Endodermal cell (in vitro differentiated cells): Measurements from ENCODE around the gene CCT5. TPM values are rescaled to one million over a fixed set of nuclear protein-coding genes. Genes with fewer than 3 reads are reported as not detected.

Experiments
- DNase-seq: peaks from one replicate; pipeline ENCODE4 v3.0.0-alpha.2; 2017
- H3K27ac ChIP-seq: 2 replicates; pipeline ENCODE4 v1.5.1; 2013; ENCODE audit warnings: mild to moderate bottlenecking, low read depth, low read length, moderate library complexity
- H3K27me3 ChIP-seq: 2 replicates; pipeline ENCODE4 v1.6.1; 2013; ENCODE audit warnings: mild to moderate bottlenecking, low read length, moderate library complexity; ENCODE audit not compliant: insufficient read depth, control insufficient read depth, poor library complexity, severe bottlenecking
- H3K36me3 ChIP-seq: 2 replicates; pipeline ENCODE4 v1.7.0; 2013; ENCODE audit warnings: mild to moderate bottlenecking, low read length, moderate library complexity; ENCODE audit not compliant: control insufficient read depth, insufficient read depth
- H3K4me1 ChIP-seq: one replicate; pipeline ENCODE4 v1.7.0; 2013; ENCODE audit warnings: low read length; ENCODE audit not compliant: control insufficient read depth, insufficient read depth
- H3K4me3 ChIP-seq: 2 replicates; pipeline ENCODE4 v1.5.1; 2013; ENCODE audit warnings: mild to moderate bottlenecking, low read length, moderate library complexity
- H3K9ac ChIP-seq: 2 replicates; pipeline ENCODE4 v1.6.1; 2013; ENCODE audit warnings: mild to moderate bottlenecking, low read length, moderate library complexity; ENCODE audit not compliant: poor library complexity, severe bottlenecking; ENCODE audit errors: extremely low read depth
- H3K9me3 ChIP-seq: 2 replicates; pipeline ENCODE4 v1.6.1; 2013; ENCODE audit warnings: mild to moderate bottlenecking, low read length, moderate library complexity; ENCODE audit not compliant: control insufficient read depth
- H3K27ac Mint-ChIP-seq: 2 replicates; pipeline ENCODE4 v1.8.0; 2020; ENCODE audit warnings: mixed read lengths
- H3K27me3 Mint-ChIP-seq: 2 replicates; pipeline ENCODE4 v1.8.0; 2021; ENCODE audit warnings: mild to moderate bottlenecking, mixed read lengths; ENCODE audit not compliant: insufficient read depth
- H3K36me3 Mint-ChIP-seq: 2 replicates; pipeline ENCODE4 v1.8.0; 2020; ENCODE audit warnings: low read depth, mixed read lengths
- H3K4me1 Mint-ChIP-seq: 2 replicates; pipeline ENCODE4 v1.8.0; 2020; ENCODE audit warnings: mixed read lengths
- H3K4me3 Mint-ChIP-seq: 2 replicates; pipeline ENCODE4 v1.8.0; 2020; ENCODE audit warnings: mild to moderate bottlenecking, moderate library complexity, mixed read lengths
- H3K9me3 Mint-ChIP-seq: 2 replicates; pipeline ENCODE4 v1.8.0; 2020; ENCODE audit warnings: mild to moderate bottlenecking, mixed read lengths
- CTCF ChIP-seq: fragments of 200-600 bp; sonication (generic); conservative IDR thresholded peaks from 2 replicates; pipeline ENCODE4 v1.5.0; 2021; ENCODE audit warnings: antibody characterized with exemption, mild to moderate bottlenecking
- WGBS, 2 experiments: methylation state at CpG; one replicate each; pipeline versions ENCODE4 v1.1.5 to v1.1.7; 2013; ENCODE audit warnings: missing lambda C conversion rate in 2 of 2, mixed read lengths in 1 of 2; ENCODE audit not compliant: insufficient coverage in 1 of 2, insufficient read length in 1 of 2; 5-methylcytosine and 5-hydroxymethylcytosine counted together
- total RNA-seq, 2 donors: library from RNA; stranded (reverse); fragmentation: NEBNext Ultra II Directional in 1 of 2; extraction: Animal tissue kit (Norgen Biotek cat#: 25700) in 1 of 2; gene quantifications; 2 replicates in 1 of 2; 3 replicates in 1 of 2; pipeline ENCODE4 v1.2.1, GENCODE V29; 2021

Gene CCT5
- total RNA-seq, 2 donors from 2014 or later, result 316 to 356 TPM

- no peaks in the 10 kb centered on the region for H3K4me1 ChIP-seq
- no peaks in the 10 kb centered on the region for H3K9me3 Mint-ChIP-seq
- TF ChIP-seq CTCF, result no peak
- H3K27ac ChIP-seq, result no peak overlapping the region
- no peak for DNase-seq
- H3K36me3 ChIP-seq, result no peaks in the 10 kb centered on the region
- 90 to 91% methylated on average over 7 to 10 of the region's 10 CpGs for WGBS, 2 experiments
- peak overlapping the region; percentile 68 for H3K27ac Mint-ChIP-seq
- H3K27me3 Mint-ChIP-seq, result peaks cover 15% of the 10 kb centered on the region
- H3K9ac ChIP-seq, result no peak overlapping the region
- H3K27me3 ChIP-seq, result peaks cover 5% of the 10 kb centered on the region
- H3K4me3 Mint-ChIP-seq, result no peak overlapping the region
- H3K4me3 ChIP-seq, result no peak overlapping the region
- H3K4me1 Mint-ChIP-seq, result peaks cover 9% of the 10 kb centered on the region
- no peaks in the 10 kb centered on the region for H3K9me3 ChIP-seq
- no peaks in the 10 kb centered on the region for H3K36me3 Mint-ChIP-seq
Measured at GRCh38 chr5:10311595-10312425, 61.7 kb downstream of the CCT5 start.

- no peaks in the 10 kb centered on the region for H3K36me3 ChIP-seq
- H3K4me1 ChIP-seq, result no peaks in the 10 kb centered on the region
- Mint-ChIP-seq H3K4me3 (no peak overlapping the region), H3K9me3 (no peaks in the 10 kb centered on the region), H3K27me3 (peaks cover 4% of the 10 kb centered on the region), H3K36me3 (no peaks in the 10 kb centered on the region), H3K4me1 (peaks cover 4% of the 10 kb centered on the region), H3K27ac (no peak overlapping the region)
- no peak for DNase-seq
- no peak overlapping the region for H3K4me3 ChIP-seq
- no peak overlapping the region for H3K9ac ChIP-seq
- 90% methylated on average over 3 to 5 of the region's 5 CpGs for WGBS, 2 experiments
- no peak for TF ChIP-seq CTCF
- no peaks in the 10 kb centered on the region for H3K9me3 ChIP-seq
- H3K27me3 ChIP-seq, result no peaks in the 10 kb centered on the region
- no peak overlapping the region for H3K27ac ChIP-seq
Measured at GRCh38 chr5:10315201-10315600, 65.1 kb downstream of the CCT5 start.

Other genes with a start within 250 kb of the CCT5 start
- 10 to 100 TPM; 19.2 to 27.7 TPM for gene ATPSCKMT, start 392 bp upstream of the CCT5 start, total RNA-seq
- gene CMBL, start 57.6 kb downstream of the CCT5 start, total RNA-seq, result 10 to 100 TPM; 10.4 to 20.5 TPM
- gene MARCHF6, start 103.4 kb downstream of the CCT5 start, total RNA-seq, result 100 to 1,000 TPM; 149 to 150 TPM
- gene ROPN1L, start 191.6 kb downstream of the CCT5 start, total RNA-seq, result under 1 TPM in 1 of 2 donors, not detected in 1; 0.70 TPM